Gastrocnemius medialis (tissue), 4 donors: ENCODE data around the gene NAP1L2. TPM values are rescaled to one million over a fixed set of nuclear protein-coding genes. Genes with fewer than 3 reads are reported as not detected.

Source experiments
- ATAC-seq, 2 donors: fragments of 150-250 bp; one replicate each; pipeline ENCODE4 v1.9.1; 2016
- DNase-seq, 2 donors: peaks; one replicate each; pipeline ENCODE4 v3.0.0-alpha.2; 2019
- H3K27ac ChIP-seq, 4 donors: fragments of 200-600 bp; sonication (generic); 1 replicate in 1 of 4; 2 replicates in 3 of 4; pipeline ENCODE4 v1.5.1; 2016 to 2018; ENCODE audit warnings: mild to moderate bottlenecking in 2 of 4, moderate library complexity in 1 of 4
- H3K27me3 ChIP-seq, 3 donors: fragments of 200-600 bp; sonication (generic) in 2 of 3; 1 replicate in 1 of 3; 2 replicates in 2 of 3; pipeline versions ENCODE4 v1.5.1 to v1.6.0; 2016 to 2019; ENCODE audit warnings: mild to moderate bottlenecking in 1 of 3, moderate library complexity in 1 of 3
- H3K36me3 ChIP-seq, 2 donors: fragments of 200-600 bp; sonication (generic) in 1 of 2; one replicate each; pipeline ENCODE4 v1.5.1; 2017 to 2018
- H3K4me1 ChIP-seq, 2 donors: fragments of 200-600 bp; sonication (generic) in 1 of 2; one replicate each; pipeline ENCODE4 v1.5.1; 2016 to 2017; ENCODE audit warnings: mild to moderate bottlenecking in 2 of 2
- H3K4me3 ChIP-seq, 4 donors: fragments of 200-600 bp; sonication (generic) in 3 of 4; 1 replicate in 1 of 4; 2 replicates in 3 of 4; pipeline ENCODE4 v1.5.1; 2016 to 2019; ENCODE audit warnings: mild to moderate bottlenecking in 2 of 4
- H3K9me3 ChIP-seq, 3 donors: fragments of 200-600 bp; sonication (generic) in 2 of 3; 1 replicate in 1 of 3; 2 replicates in 2 of 3; pipeline ENCODE4 v1.5.1; 2016 to 2019
- CTCF ChIP-seq, 5 experiments: fragments of 450-650 bp in 3 of 5; fragments of 200-600 bp in 2 of 5; sonication (generic) in 2 of 5; IDR thresholded peaks in 4 of 5; conservative IDR thresholded peaks in 1 of 5; 1 replicate in 4 of 5; 2 replicates in 1 of 5; pipeline ENCODE4 v1.5.1; 2016 to 2019; ENCODE audit warnings: antibody characterized with exemption in 5 of 5, mild to moderate bottlenecking in 3 of 5, moderate library complexity in 3 of 5
- POLR2A ChIP-seq, 2 donors: fragments of 450-650 bp; IDR thresholded peaks; one replicate each; pipeline ENCODE4 v1.6.1; 2017; ENCODE audit warnings: antibody characterized with exemption in 2 of 2, mild to moderate bottlenecking in 2 of 2, moderate library complexity in 2 of 2
- in situ Hi-C, 4 donors: fragments of 200-750 bp; cut with MboI; loops; one replicate each; pipeline versions ENCODE4 v1.15.0 to v1.8.0; 2017; ENCODE audit warnings: low sequenced_read_pairs in 4 of 4
- intact Hi-C: fragments of 100-400 bp; cut with DNase I; formaldehyde crosslinking; loops from one replicate; pipeline ENCODE4 v1.15.1; 2023; ENCODE audit warnings: low total_unique reads
- total RNA-seq, 4 donors: library from RNA; depleted of rRNA; stranded (reverse); fragments of >200 nt; gene quantifications; one replicate each; pipeline versions ENCODE4 v1.1.0 to v1.2.3, GENCODE V29; 2016

NAP1L2 gene
- total RNA-seq, result 1 to 10 TPM in 1 of 4 donors, under 1 TPM in 3; 0.22 to 1.1 (median 0.65) TPM

- DNase-seq, result no peak
- in situ Hi-C loops, result no loop called here
- intact Hi-C loops, result no loop called here
- H3K27ac ChIP-seq, result peak within 1 kb of the TSS in 1 of 4 donors; percentile 26
- peak; percentile 62 to 73 for ATAC-seq
- H3K4me1 ChIP-seq, result no peaks in the 10 kb centered on the region
- no peaks in the 10 kb centered on the region for H3K36me3 ChIP-seq
- peak within 1 kb of the TSS; percentile 47 to 54 (median 48) for H3K4me3 ChIP-seq
- no peaks in the 10 kb centered on the region for H3K27me3 ChIP-seq
- TF ChIP-seq CTCF (IDR thresholded peaks at IDR 0.05 in 4 of 5, conservative IDR thresholded peaks at IDR 0.05 in 1 of 5) (no peak), POLR2A (IDR thresholded peaks at IDR 0.05) (peak in 1 of 2 donors; percentile 16)
- peaks cover 0 to 3% (median 0%) of the 10 kb centered on the region in 3 donors for H3K9me3 ChIP-seq
These were observed at the start of gene NAP1L2 for GRCh38 chrX:73214426-73215094. NAP1L2 (minus strand) TSS chrX:73214851; CDS start chrX:73214492, 359 bp downstream.

DNA sequence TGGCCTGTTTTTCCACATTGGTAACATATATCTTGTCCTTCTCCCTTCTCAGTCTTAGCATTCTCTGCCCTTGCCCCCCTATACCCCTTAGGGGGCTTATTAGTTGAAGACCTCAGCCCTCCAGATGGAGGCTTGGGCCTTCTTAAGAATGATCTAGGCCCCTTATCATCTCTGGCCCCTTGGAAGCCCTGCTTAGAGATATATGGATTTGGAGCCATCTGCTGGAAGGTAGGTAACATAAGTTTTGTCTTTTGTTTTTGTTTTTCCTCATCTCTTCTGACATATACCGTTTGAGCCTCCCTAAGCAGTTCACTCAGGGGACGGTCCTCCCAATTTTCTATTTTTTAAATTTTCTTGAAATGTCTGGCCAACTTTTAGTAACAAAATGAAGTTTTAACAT is 48.3 kb upstream of the NAP1L2 start:
- DNase-seq (no peak), ATAC-seq (no peak)
- in situ Hi-C loops (no loop called here), intact Hi-C loops (no loop called here)
- H3K4me3 ChIP-seq, result no peak overlapping the region
- peaks cover 0 to 6% (median 0%) of the 10 kb centered on the region in 3 donors for H3K27me3 ChIP-seq
- H3K9me3 ChIP-seq, result no peaks in the 10 kb centered on the region
- H3K36me3 ChIP-seq, result no peaks in the 10 kb centered on the region
- H3K27ac ChIP-seq, result no peak overlapping the region
- TF ChIP-seq CTCF (IDR thresholded peaks at IDR 0.05 in 4 of 5, conservative IDR thresholded peaks at IDR 0.05 in 1 of 5), result no peak
- no peak for TF ChIP-seq POLR2A (IDR thresholded peaks at IDR 0.05)
- H3K4me1 ChIP-seq, result no peaks in the 10 kb centered on the region

- in situ Hi-C loops (no loop called here), intact Hi-C loops (no loop called here)
- DNase-seq, result no peak
- no peak for ATAC-seq
- TF ChIP-seq CTCF (IDR thresholded peaks at IDR 0.05 in 4 of 5, conservative IDR thresholded peaks at IDR 0.05 in 1 of 5) (no peak), POLR2A (IDR thresholded peaks at IDR 0.05) (no peak)
- Histone ChIP-seq H3K4me3 (no peak overlapping the region), H3K27ac (no peak overlapping the region), H3K27me3 (peaks cover 0 to 9% (median 0%) of the 10 kb centered on the region in 3 donors), H3K9me3 (no peaks in the 10 kb centered on the region), H3K36me3 (no peaks in the 10 kb centered on the region), H3K4me1 (no peaks in the 10 kb centered on the region)
These were observed 24.6 kb upstream of the NAP1L2 start for GRCh38 chrX:73239242-73239641.

- DNase-seq (no peak), ATAC-seq (no peak)
- H3K4me1 ChIP-seq, result no peaks in the 10 kb centered on the region
- H3K27ac ChIP-seq, result no peak overlapping the region
- no peaks in the 10 kb centered on the region for H3K36me3 ChIP-seq
- H3K27me3 ChIP-seq, result no peaks in the 10 kb centered on the region
- intact Hi-C loops, result no loop called here
- peaks cover 0 to 8% (median 0%) of the 10 kb centered on the region in 3 donors for H3K9me3 ChIP-seq
- no peak overlapping the region for H3K4me3 ChIP-seq
- in situ Hi-C loops, result no loop called here
- no peak for TF ChIP-seq CTCF (IDR thresholded peaks at IDR 0.05 in 4 of 5, conservative IDR thresholded peaks at IDR 0.05 in 1 of 5)
- TF ChIP-seq POLR2A (IDR thresholded peaks at IDR 0.05), result no peak
These were observed 3.0 kb upstream of the NAP1L2 start for GRCh38 chrX:73217621-73218020.
